NCI-H82 treated with DMSO at 0.1 percent for 48 hours (cell line): ENCODE results near the gene FLAD1.
"Not testable (repeated sequence)": the region's sequence is repeated elsewhere in the genome, so short reads cannot be mapped to it uniquely, and the experiment has no call there.

Experiments used
- DNase-seq: peaks from one replicate; lab custom pipeline; 2025; ENCODE audit not compliant: unreplicated experiment; lab: John Stamatoyannopoulos, UW

The FLAD1 gene

GRCh38 chr1:154967331-154967950, 15.7 kb upstream of the FLAD1 start:
- no peak for DNase-seq

GRCh38 chr1:154968731-154969130, 14.4 kb upstream of the FLAD1 start:
- no peak for DNase-seq

- no peak for DNase-seq
Measured at GRCh38 chr1:154969246-154969645, 13.9 kb upstream of the FLAD1 start.

- DNase-seq, result no peak
Measured at GRCh38 chr1:154969860-154970452, 13.2 kb upstream of the FLAD1 start.

GRCh38 chr1:154970631-154971340, 12.4 kb upstream of the FLAD1 start, which contains the start of gene SHC1:
Gene SHC1, minus strand, starts transcription at chr1:154970747. Its CDS starts 221 bp downstream, at chr1:154970526.
- DNase-seq, result peak; percentile 82

- no peak for DNase-seq
Measured at GRCh38 chr1:154971341-154971998, 11.7 kb upstream of the FLAD1 start.

- no peak for DNase-seq
Measured at GRCh38 chr1:154972213-154972516, 11.0 kb upstream of the FLAD1 start.

GRCh38 chr1:154972517-154973343, 10.4 kb upstream of the FLAD1 start:
- no peak for DNase-seq

GRCh38 chr1:154973344-154974101, 9.6 kb upstream of the FLAD1 start:
- DNase-seq, result peak; percentile 98

- DNase-seq, result peak; percentile 100
Measured at GRCh38 chr1:154974102-154974807, 8.9 kb upstream of the FLAD1 start, which contains the start of gene CKS1B. Gene CKS1B, plus strand, starts transcription at chr1:154974681. Its CDS starts 65 bp downstream, at chr1:154974746.

GRCh38 chr1:154974808-154975408, 8.2 kb upstream of the FLAD1 start:
- DNase-seq, result peak; percentile 99

- DNase-seq, result no peak
Measured at GRCh38 chr1:154975409-154976059, 7.6 kb upstream of the FLAD1 start.

- not testable (repeated sequence) for DNase-seq
Measured at GRCh38 chr1:154977762-154978161, 5.4 kb upstream of the FLAD1 start.

- no peak for DNase-seq
Measured at GRCh38 chr1:154978360-154978759, 4.8 kb upstream of the FLAD1 start.

GRCh38 chr1:154982341-154982740, 803 bp upstream of the FLAD1 start:
- DNase-seq, result no peak

- DNase-seq, result no peak
Measured at GRCh38 chr1:154983776-154984466, 777 bp downstream of the FLAD1 start.

GRCh38 chr1:154986736-154987135, 3.6 kb downstream of the FLAD1 start:
- DNase-seq, result not testable (repeated sequence)

- no peak for DNase-seq
Measured at GRCh38 chr1:154987326-154987725, 4.2 kb downstream of the FLAD1 start.
